HepG2 (cell line): ENCODE results near the gene AP1G1. TPM values are rescaled to one million over a fixed set of nuclear protein-coding genes. Genes with fewer than 3 reads are reported as not detected.
A peak's percentile ranks its signal among the peaks of the same experiment; 100 is the strongest.

Source experiments
- ATRX ChIP-seq: sonication (generic); formaldehyde crosslinking; IDR thresholded peaks from 2 replicates; pipeline ENCODE4 v1.4.0; 2020; ENCODE audit warnings: missing genetic modification reagents, borderline replicate concordance
- CCAR2 ChIP-seq: fragments of 200-400 bp; formaldehyde crosslinking; optimal IDR thresholded peaks from 2 replicates; pipeline ENCODE3; 2018; ENCODE audit warnings: low read depth, mild to moderate bottlenecking, low read length, moderate library complexity
- ESRRA ChIP-seq: sonication (generic); formaldehyde crosslinking; IDR thresholded peaks from 2 replicates; pipeline ENCODE4 v1.5.1; 2020; ENCODE audit warnings: mild to moderate bottlenecking, low read depth, missing genetic modification reagents
- KDM5A ChIP-seq: fragments of 200-600 bp; sonication (generic); IDR thresholded peaks from 2 replicates; pipeline ENCODE4 v1.7.0; 2018; ENCODE audit warnings: antibody characterized with exemption, mild to moderate bottlenecking, low read length, borderline replicate concordance
- KDM5B ChIP-seq: sonication (generic); formaldehyde crosslinking; IDR thresholded peaks from 2 replicates; pipeline ENCODE4 v1.4.0; 2020; ENCODE audit warnings: missing genetic modification reagents, mild to moderate bottlenecking, borderline replicate concordance
- MEIS2 ChIP-seq: sonication (generic); formaldehyde crosslinking; IDR thresholded peaks from 2 replicates; pipeline ENCODE4 v1.9.0; 2021; ENCODE audit warnings: mild to moderate bottlenecking, missing genetic modification reagents
- MIER2 ChIP-seq: IDR thresholded peaks from 2 replicates; pipeline ENCODE4 v1.6.1; 2016; ENCODE audit warnings: missing biosample characterization, missing genetic modification reagents
- NFYC ChIP-seq: IDR thresholded peaks from 2 replicates; pipeline ENCODE4 v1.6.1; 2016; ENCODE audit warnings: missing genetic modification reagents, missing compliant biosample characterization
- NR2C2 ChIP-seq: sonication (generic); formaldehyde crosslinking; IDR thresholded peaks from 2 replicates; pipeline ENCODE4 v1.4.0; 2020; ENCODE audit warnings: missing genetic modification reagents, mild to moderate bottlenecking, moderate library complexity, borderline replicate concordance
- NRL ChIP-seq: sonication (generic); formaldehyde crosslinking; IDR thresholded peaks from 2 replicates; pipeline ENCODE4 v1.5.0; 2020; ENCODE audit warnings: missing genetic modification reagents, mild to moderate bottlenecking, moderate library complexity, borderline replicate concordance
- YY1 ChIP-seq: IDR thresholded peaks from 2 replicates; pipeline ENCODE4 v1.6.1; 2011; ENCODE audit warnings: low read length, low read depth, moderate library complexity, mild to moderate bottlenecking; ENCODE audit not compliant: insufficient read depth, insufficient replicate concordance
- ZBTB8A ChIP-seq: sonication (generic); formaldehyde crosslinking; IDR thresholded peaks from 2 replicates; pipeline ENCODE4 v1.4.0; 2020; ENCODE audit warnings: mild to moderate bottlenecking, low read depth, missing genetic modification reagents, borderline replicate concordance
- ZNF205 ChIP-seq: IDR thresholded peaks from 2 replicates; pipeline ENCODE4 v1.6.1; 2018; ENCODE audit warnings: missing biosample characterization, missing genetic modification reagents
- ZNF234 ChIP-seq: sonication (generic); formaldehyde crosslinking; conservative IDR thresholded peaks from 2 replicates; pipeline ENCODE4 v1.5.1; 2020; ENCODE audit warnings: mild to moderate bottlenecking, missing genetic modification reagents
- ZNF296 ChIP-seq: sonication (generic); formaldehyde crosslinking; conservative IDR thresholded peaks from 2 replicates; pipeline ENCODE4 v1.5.0; 2020; ENCODE audit warnings: mild to moderate bottlenecking, missing genetic modification reagents
- ZNF430 ChIP-seq: sonication (generic); formaldehyde crosslinking; IDR thresholded peaks from 2 replicates; pipeline ENCODE4 v1.9.0; 2021; ENCODE audit warnings: mild to moderate bottlenecking, missing genetic modification reagents
- ZNF550 ChIP-seq: sonication (generic); formaldehyde crosslinking; IDR thresholded peaks from 2 replicates; pipeline ENCODE4 v1.4.0; 2020; ENCODE audit warnings: mild to moderate bottlenecking, missing genetic modification reagents, borderline replicate concordance
- polyA plus RNA-seq, 8 experiments: library from polyadenylated mRNA; depleted of rRNA in 3 of 8; stranded (reverse) in 7 of 8; unstranded in 1 of 8; fragments of >200 nt; fragmentation: Illumina TruSeq in 4 of 8; extraction: Trizol in 4 of 8; gene quantifications; 2 replicates each; pipeline versions ENCODE4 v1.2.1 to v1.2.3, GENCODE V29; 2011 to 2016; ENCODE audit warnings: low read depth in 4 of 8, missing spikeins in 1 of 8, mixed read lengths in 1 of 8; ENCODE audit not compliant: insufficient read depth in 1 of 8
- total RNA-seq, 5 experiments: library from RNA; depleted of rRNA; stranded (reverse); fragments of >200 nt; fragmentation: Illumina TruSeq; extraction: Trizol; gene quantifications; 2 replicates each; pipeline ENCODE4 v1.2.3, GENCODE V29; 2016; ENCODE audit warnings: low read depth in 1 of 5
- TF ChIP-seq, protein P1 (sequence below): sonication (generic); formaldehyde crosslinking; IDR thresholded peaks from 2 replicates; pipeline ENCODE4 v1.4.0; 2020; ENCODE audit warnings: mild to moderate bottlenecking, missing genetic modification reagents
- TF ChIP-seq, protein P2 (sequence below): sonication (generic); formaldehyde crosslinking; IDR thresholded peaks from 2 replicates; pipeline ENCODE4 v1.8.0; 2022; ENCODE audit warnings: low read depth, missing genetic modification reagents

AP1G1 gene
- total and polyA plus RNA-seq, 2 of the 13 experiments (the other 11 are each of a cell fraction or from before 2014, with no cell fraction given) = 62.2 to 66.2 TPM

- TF ChIP-seq, protein P1, sequence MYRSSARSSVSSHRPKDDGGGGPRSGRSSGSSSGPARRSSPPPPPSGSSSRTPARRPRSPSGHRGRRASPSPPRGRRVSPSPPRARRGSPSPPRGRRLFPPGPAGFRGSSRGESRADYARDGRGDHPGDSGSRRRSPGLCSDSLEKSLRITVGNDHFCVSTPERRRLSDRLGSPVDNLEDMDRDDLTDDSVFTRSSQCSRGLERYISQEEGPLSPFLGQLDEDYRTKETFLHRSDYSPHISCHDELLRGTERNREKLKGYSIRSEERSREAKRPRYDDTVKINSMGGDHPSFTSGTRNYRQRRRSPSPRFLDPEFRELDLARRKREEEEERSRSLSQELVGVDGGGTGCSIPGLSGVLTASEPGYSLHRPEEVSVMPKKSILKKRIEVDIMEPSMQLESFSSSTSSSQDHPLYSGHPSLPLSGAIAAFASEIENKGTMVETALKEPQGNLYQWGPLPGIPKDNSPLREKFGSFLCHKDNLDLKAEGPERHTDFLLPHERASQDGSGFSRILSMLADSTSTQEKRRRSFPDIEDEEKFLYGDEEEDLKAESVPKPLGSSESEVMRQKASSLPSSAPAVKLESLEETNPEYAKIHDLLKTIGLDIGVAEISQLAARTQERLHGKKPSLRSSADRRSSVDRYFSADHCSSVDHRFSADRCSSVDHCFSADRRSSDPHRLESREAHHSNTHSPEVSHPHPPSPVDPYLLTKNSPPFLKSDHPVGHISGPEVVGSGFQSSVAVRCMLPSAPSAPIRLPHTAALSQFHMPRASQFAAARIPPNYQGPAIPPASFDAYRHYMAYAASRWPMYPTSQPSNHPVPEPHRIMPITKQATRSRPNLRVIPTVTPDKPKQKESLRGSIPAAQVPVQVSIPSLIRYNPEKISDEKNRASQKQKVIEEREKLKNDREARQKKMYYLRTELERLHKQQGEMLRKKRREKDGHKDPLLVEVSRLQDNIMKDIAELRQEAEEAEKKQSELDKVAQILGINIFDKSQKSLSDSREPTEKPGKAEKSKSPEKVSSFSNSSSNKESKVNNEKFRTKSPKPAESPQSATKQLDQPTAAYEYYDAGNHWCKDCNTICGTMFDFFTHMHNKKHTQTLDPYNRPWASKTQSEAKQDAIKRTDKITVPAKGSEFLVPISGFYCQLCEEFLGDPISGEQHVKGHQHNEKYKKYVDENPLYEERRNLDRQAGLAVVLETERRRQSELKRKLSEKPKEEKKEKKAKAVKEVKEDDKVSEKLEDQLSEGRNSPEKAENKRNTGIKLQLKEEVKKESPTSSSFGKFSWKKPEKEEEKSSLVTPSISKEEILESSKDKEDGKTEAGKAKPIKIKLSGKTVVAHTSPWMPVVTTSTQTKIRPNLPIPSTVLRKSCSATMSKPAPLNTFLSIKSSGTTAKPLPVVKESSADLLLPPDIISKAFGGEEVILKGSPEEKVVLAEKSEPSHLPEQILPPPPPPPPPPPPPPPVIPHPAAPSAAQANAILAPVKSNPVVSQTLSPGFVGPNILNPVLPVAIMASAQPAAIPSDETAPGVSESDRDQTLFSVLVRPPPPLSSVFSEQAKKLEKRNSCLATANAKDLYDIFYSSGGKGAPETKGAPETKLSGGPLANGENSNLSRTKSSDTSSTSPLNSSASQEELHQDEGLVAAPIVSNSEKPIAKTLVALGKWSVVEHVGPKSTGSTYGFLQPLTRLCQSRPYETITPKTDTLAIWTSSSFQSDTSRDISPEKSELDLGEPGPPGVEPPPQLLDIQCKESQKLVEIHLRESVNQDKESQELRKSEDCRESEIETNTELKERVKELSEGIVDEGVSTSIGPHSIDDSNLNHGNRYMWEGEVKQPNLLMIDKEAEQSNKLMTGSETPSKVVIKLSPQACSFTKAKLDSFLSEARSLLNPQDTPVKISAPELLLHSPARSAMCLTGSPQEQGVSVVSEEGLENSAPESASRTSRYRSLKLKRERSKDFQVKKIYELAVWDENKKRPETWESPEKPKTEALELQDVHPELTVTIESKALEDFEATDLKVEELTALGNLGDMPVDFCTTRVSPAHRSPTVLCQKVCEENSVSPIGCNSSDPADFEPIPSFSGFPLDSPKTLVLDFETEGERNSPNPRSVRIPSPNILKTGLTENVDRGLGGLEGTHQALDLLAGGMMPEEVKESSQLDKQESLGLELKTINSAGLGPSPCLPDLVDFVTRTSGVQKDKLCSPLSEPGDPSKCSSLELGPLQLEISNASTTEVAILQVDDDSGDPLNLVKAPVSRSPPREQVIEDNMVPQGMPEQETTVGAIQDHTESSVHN = no peak; the same call in 1 of the 2 replicates
- TF ChIP-seq ZNF550 (CRISPR knock-in tag) = no peak
- peak; percentile 93 for TF ChIP-seq CCAR2
- TF ChIP-seq NR2C2 = peak; percentile 72; the same call in 1 of the 2 replicates
- TF ChIP-seq MIER2 (CRISPR knock-in tag) = peak; percentile 64; the same call in 1 of the 2 replicates
- TF ChIP-seq ZNF205 (CRISPR knock-in tag) = peak; percentile 78; the same call in 1 of the 2 replicates
- TF ChIP-seq ZNF430 (CRISPR knock-in tag) = peak; percentile 91
- peak; percentile 94 for TF ChIP-seq MEIS2
- no peak for TF ChIP-seq ZBTB8A (CRISPR knock-in tag)
- TF ChIP-seq ZNF234 (CRISPR knock-in tag) = no peak
- TF ChIP-seq KDM5A = peak; percentile 95
- TF ChIP-seq KDM5B = peak; percentile 97
- peak; percentile 97 for TF ChIP-seq YY1
- TF ChIP-seq ZNF296 (CRISPR knock-in tag) = no peak
- peak; percentile 56; the same call in 1 of the 2 replicates for TF ChIP-seq ATRX
- TF ChIP-seq NFYC (CRISPR knock-in tag) = peak; percentile 73
- TF ChIP-seq, protein P2, sequence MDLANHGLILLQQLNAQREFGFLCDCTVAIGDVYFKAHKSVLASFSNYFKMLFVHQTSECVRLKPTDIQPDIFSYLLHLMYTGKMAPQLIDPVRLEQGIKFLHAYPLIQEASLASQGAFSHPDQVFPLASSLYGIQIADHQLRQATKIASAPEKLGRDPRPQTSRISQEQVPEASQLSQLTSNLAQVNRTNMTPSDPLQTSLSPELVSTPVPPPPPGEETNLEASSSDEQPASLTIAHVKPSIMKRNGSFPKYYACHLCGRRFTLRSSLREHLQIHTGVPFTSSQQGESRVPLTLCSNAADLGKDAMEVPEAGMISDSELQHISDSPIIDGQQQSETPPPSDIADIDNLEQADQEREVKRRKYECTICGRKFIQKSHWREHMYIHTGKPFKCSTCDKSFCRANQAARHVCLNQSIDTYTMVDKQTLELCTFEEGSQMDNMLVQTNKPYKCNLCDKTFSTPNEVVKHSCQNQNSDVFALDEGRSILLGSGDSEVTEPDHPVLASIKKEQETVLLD (CRISPR knock-in tag) = peak; percentile 83
- TF ChIP-seq ESRRA (CRISPR knock-in tag) = no peak
- peak; percentile 43; the same call in 1 of the 2 replicates for TF ChIP-seq NRL (CRISPR knock-in tag)
Measured at GRCh38 chr16:71808593-71809459, at the start of gene AP1G1 (continued).
